Mesenteric fat pad (tissue), 1 donor: ENCODE data around the gene ZNF331. TPM values are rescaled to one million over a fixed set of nuclear protein-coding genes. Genes with fewer than 3 reads are reported as not detected.

Source experiments
- DNase-seq: peaks from one replicate; pipeline ENCODE4 v3.0.0-alpha.2; 2020; ENCODE audit warnings: low spot score
- total RNA-seq: library from RNA; stranded (reverse); fragmentation: NEBNext Ultra II Directional; extraction: Animal tissue kit (Norgen Biotek cat#: 25700); gene quantifications from one replicate; pipeline ENCODE4 v1.2.1, GENCODE V29; 2021
- donor health status: DM: yes; HTN: yes; CAD: no.

Gene ZNF331
- total RNA-seq, 1 donor from 2014 or later = 194 TPM

GRCh38 chr19:53520547-53521372, 17.2 kb upstream of the ZNF331 start:
- peak; percentile 95 for DNase-seq

- no peak for DNase-seq
These were observed 16.4 kb upstream of the ZNF331 start for GRCh38 chr19:53521373-53522202.

GRCh38 chr19:53525922-53526321, 12.0 kb upstream of the ZNF331 start:
- DNase-seq = no peak

- DNase-seq = peak; percentile 51
These were observed 7.3 kb upstream of the ZNF331 start for GRCh38 chr19:53530622-53531021.

GRCh38 chr19:53531457-53531856, 6.5 kb upstream of the ZNF331 start:
- no peak for DNase-seq

- no peak for DNase-seq
These were observed 5.6 kb upstream of the ZNF331 start for GRCh38 chr19:53532362-53532761.

GRCh38 chr19:53536225-53536548, 1.8 kb upstream of the ZNF331 start:
- DNase-seq = no peak

GRCh38 chr19:53537121-53537520, 824 bp upstream of the ZNF331 start:
- no peak for DNase-seq

GRCh38 chr19:53538378-53539109, 599 bp downstream of the ZNF331 start:
- DNase-seq = peak; percentile 87

- no peak for DNase-seq
These were observed 2.1 kb downstream of the ZNF331 start for GRCh38 chr19:53540091-53540490.

GRCh38 chr19:53541971-53542370, 4.0 kb downstream of the ZNF331 start:
- no peak for DNase-seq

GRCh38 chr19:53545271-53546065, 7.5 kb downstream of the ZNF331 start:
- no peak for DNase-seq

GRCh38 chr19:53546758-53547513, 9.0 kb downstream of the ZNF331 start:
- DNase-seq = no peak

- DNase-seq = no peak
These were observed 11.4 kb downstream of the ZNF331 start for GRCh38 chr19:53549340-53549739.

- DNase-seq = no peak
These were observed 14.2 kb downstream of the ZNF331 start for GRCh38 chr19:53552001-53552721.

GRCh38 chr19:53553156-53553555, 15.2 kb downstream of the ZNF331 start:
- no peak for DNase-seq

- peak; percentile 97 for DNase-seq
These were observed 16.2 kb downstream of the ZNF331 start for GRCh38 chr19:53553865-53554791.

- no peak for DNase-seq
These were observed 16.9 kb downstream of the ZNF331 start for GRCh38 chr19:53554804-53555203.
